ENCODE data around the gene YBEY. TPM values are rescaled to one million over a fixed set of nuclear protein-coding genes. Genes with fewer than 3 reads are reported as not detected.
A peak's percentile ranks its signal among the peaks of the same experiment; 100 is the strongest.

YBEY gene
- total RNA-seq, 4 donors from 2014 or later, result 8.1 to 17.2 (median 10.6) TPM

DNA sequence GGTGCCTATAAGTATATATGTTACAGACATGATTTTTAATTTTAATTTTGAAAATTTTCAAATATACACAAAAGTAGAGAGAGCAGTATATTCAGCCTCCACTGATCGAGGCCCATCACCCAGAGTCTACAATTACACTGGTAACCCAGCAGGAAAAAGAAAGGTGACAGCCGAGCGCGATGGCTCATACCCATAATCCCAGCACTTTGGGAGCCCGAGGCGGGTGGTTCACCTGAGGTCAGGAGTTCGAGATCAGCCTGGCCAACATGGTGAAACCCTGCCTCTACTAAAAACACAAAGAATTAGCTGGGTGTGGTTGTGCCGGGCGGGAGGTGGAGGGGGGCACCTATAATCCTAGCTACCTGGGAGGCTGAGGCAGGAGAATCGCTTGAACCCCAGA lies 1.4 kb downstream of the YBEY start:
- H3K4me3 ChIP-seq, result no peak overlapping the region

DNA sequence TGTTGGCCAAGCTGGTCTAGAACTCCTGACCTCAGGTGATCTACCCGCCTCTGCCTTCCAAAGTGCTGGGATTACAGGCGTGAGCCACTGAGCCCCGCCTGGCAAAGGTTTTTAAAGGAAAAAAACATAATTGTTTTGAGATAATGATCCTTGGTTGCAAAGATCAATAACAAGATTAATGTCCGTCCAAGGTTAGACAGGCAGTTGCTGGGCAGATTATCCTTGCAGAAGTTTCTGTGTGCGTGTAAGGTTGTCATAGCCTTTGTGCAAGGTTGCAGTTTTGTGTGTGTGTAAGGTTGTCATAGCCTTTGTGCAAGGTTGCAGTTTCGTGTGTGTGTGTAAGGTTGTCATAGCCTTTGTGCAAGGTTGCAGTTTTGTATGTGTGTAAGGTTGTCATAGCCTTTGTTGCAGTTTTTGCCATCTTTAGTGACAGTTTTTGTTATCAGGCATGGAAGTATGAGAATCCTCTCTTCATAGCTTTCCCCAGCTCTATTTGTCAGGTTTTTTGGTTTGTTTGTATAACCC lies 3.6 kb downstream of the YBEY start:
- Histone ChIP-seq H3K4me1 (peaks cover 11 to 22% (median 18%) of the 10 kb centered on the region in 4 donors), H3K36me3 (peaks cover 0 to 14% (median 13%) of the 10 kb centered on the region in 4 donors), H3K9me3 (no peaks in the 10 kb centered on the region), H3K27me3 (no peaks in the 10 kb centered on the region), H3K4me3 (no peak overlapping the region), H3K27ac (replicated peaks in 1 of 4) (no peak overlapping the region)
- no peak for DNase-seq (ENCODE audit: extremely low spot score)
- 80% methylated on average over 6 of the region's 6 CpGs for WGBS
- TF ChIP-seq, protein P1, sequence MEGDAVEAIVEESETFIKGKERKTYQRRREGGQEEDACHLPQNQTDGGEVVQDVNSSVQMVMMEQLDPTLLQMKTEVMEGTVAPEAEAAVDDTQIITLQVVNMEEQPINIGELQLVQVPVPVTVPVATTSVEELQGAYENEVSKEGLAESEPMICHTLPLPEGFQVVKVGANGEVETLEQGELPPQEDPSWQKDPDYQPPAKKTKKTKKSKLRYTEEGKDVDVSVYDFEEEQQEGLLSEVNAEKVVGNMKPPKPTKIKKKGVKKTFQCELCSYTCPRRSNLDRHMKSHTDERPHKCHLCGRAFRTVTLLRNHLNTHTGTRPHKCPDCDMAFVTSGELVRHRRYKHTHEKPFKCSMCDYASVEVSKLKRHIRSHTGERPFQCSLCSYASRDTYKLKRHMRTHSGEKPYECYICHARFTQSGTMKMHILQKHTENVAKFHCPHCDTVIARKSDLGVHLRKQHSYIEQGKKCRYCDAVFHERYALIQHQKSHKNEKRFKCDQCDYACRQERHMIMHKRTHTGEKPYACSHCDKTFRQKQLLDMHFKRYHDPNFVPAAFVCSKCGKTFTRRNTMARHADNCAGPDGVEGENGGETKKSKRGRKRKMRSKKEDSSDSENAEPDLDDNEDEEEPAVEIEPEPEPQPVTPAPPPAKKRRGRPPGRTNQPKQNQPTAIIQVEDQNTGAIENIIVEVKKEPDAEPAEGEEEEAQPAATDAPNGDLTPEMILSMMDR (IDR thresholded peaks at IDR 0.05), result no peak
- TF ChIP-seq EP300 (IDR thresholded peaks at IDR 0.05) (no peak), POLR2AphosphoS5 (IDR thresholded peaks at IDR 0.05) (no peak), POLR2A (IDR thresholded peaks at IDR 0.05; ENCODE audit: low read depth) (no peak)
- intact Hi-C loops (cut with DNase I), result no loop called here

More for the DNA sequence above, 1.4 kb downstream of the YBEY start:
- H3K36me3 ChIP-seq, result peaks cover 11 to 31% (median 24%) of the 10 kb centered on the region in 4 donors
- H3K9me3 ChIP-seq, result no peaks in the 10 kb centered on the region
- no peak for TF ChIP-seq EP300 (IDR thresholded peaks at IDR 0.05)
- TF ChIP-seq, protein P1 (IDR thresholded peaks at IDR 0.05), result no peak
- no peak for TF ChIP-seq POLR2A (IDR thresholded peaks at IDR 0.05; ENCODE audit: low read depth)
- no peak for TF ChIP-seq POLR2AphosphoS5 (IDR thresholded peaks at IDR 0.05)
- intact Hi-C loops (cut with DNase I), result no loop called here
- no peak for DNase-seq (ENCODE audit: extremely low spot score)
- no peaks in the 10 kb centered on the region for H3K27me3 ChIP-seq
- peak overlapping the region in 1 of 4 donors; percentile 98 for H3K27ac ChIP-seq (replicated peaks in 1 of 4)
- WGBS, result 95% methylated on average over 10 of the region's 10 CpGs
- peaks cover 33 to 44% (median 40%) of the 10 kb centered on the region in 4 donors for H3K4me1 ChIP-seq

DNA sequence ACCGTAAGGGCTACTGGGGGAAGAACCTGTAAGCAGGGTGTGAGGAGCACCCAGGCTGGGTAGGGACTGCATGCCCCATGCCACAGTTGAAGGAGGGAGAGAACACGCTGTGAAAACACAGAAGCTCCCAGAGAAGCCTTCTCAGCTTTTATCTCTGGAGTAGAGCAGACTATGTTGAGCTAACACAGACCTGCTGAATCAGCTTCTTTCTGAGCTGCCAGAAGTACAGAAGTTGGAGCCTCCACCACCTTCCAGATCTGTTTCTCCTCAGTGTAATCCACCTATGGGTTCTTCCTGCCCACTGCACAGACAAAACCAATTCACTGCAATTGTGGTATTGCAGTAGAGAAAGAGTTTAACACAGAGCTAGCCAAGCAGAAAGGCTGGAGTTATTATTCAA lies 5.4 kb downstream of the YBEY start:
- H3K36me3 ChIP-seq, result peaks cover 0 to 13% (median 12%) of the 10 kb centered on the region in 4 donors
- TF ChIP-seq, protein P1 (IDR thresholded peaks at IDR 0.05), result no peak
- no peak for TF ChIP-seq EP300 (IDR thresholded peaks at IDR 0.05)
- no peak for TF ChIP-seq POLR2A (IDR thresholded peaks at IDR 0.05; ENCODE audit: low read depth)
- no peak for TF ChIP-seq POLR2AphosphoS5 (IDR thresholded peaks at IDR 0.05)
- peaks cover 0 to 13% (median 0%) of the 10 kb centered on the region in 4 donors for H3K27me3 ChIP-seq
- H3K4me3 ChIP-seq, result no peak overlapping the region
- H3K9me3 ChIP-seq, result no peaks in the 10 kb centered on the region
- peaks cover 9 to 31% (median 23%) of the 10 kb centered on the region in 4 donors for H3K4me1 ChIP-seq
- 91% methylated on average over 2 of the region's 2 CpGs for WGBS
- intact Hi-C loops (cut with DNase I), result no loop called here
- H3K27ac ChIP-seq (replicated peaks in 1 of 4), result no peak overlapping the region
- no peak for DNase-seq (ENCODE audit: extremely low spot score)

DNA sequence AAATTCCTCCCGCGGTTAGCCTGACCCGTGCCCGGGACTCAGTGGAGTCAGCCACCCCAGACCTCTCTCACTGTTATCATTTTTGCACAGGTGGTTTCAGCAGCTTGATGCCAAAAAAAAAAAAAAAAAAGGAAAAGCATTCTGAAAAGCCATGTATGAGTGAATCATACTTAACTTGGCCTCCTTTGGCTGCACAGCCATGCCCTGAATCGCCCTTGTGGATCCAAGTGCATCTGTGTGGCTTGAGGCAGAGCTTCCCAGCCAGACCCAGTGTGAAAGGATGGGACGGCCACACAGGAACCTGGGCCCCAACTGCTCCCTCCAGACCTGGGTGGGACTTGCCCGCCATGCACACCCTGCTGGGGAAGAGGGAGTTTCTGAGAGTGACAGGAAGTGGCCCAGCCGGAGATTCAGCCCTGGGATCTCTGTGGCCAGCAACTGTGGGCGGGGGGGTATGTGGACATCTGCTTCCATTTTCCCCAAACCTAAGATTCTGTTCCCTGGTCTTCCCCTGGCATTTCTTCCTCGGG lies 8.6 kb downstream of the YBEY start:
- Histone ChIP-seq H3K27me3 (peaks cover 0 to 45% (median 4%) of the 10 kb centered on the region in 4 donors), H3K36me3 (peaks cover 0 to 17% (median 11%) of the 10 kb centered on the region in 4 donors), H3K4me3 (no peak overlapping the region), H3K27ac (replicated peaks in 1 of 4) (peak overlapping the region in 2 of 4 donors; percentile 19 to 53), H3K9me3 (no peaks in the 10 kb centered on the region), H3K4me1 (peaks cover 14 to 35% (median 28%) of the 10 kb centered on the region in 4 donors)
- no peak for DNase-seq (ENCODE audit: extremely low spot score)
- TF ChIP-seq POLR2A (IDR thresholded peaks at IDR 0.05; ENCODE audit: low read depth) (no peak), POLR2AphosphoS5 (IDR thresholded peaks at IDR 0.05) (no peak)
- TF ChIP-seq, protein P1 (IDR thresholded peaks at IDR 0.05), result no peak
- intact Hi-C loops (cut with DNase I), result no loop called here
- 68% methylated on average over 10 of the region's 10 CpGs for WGBS

Data from esophagus muscularis mucosa (tissue), 4 donors.